Fibroblast of lung (primary cell): ENCODE measurements around the gene JARID2. TPM values are rescaled to one million over a fixed set of nuclear protein-coding genes. Genes with fewer than 3 reads are reported as not detected.

Experiments
- DNase-seq, 2 donors: peaks; one replicate each; pipeline versions ENCODE4 v3.0.0 to v3.0.0-alpha.2; 2010; ENCODE audit warnings: low read depth in 2 of 2
- H2AFZ ChIP-seq: 2 replicates; pipeline ENCODE4 v1.5.1; 2012; ENCODE audit warnings: low read length, control low read depth, inconsistent platforms
- H3K27ac ChIP-seq: 2 replicates; pipeline ENCODE4 v1.5.1; 2011; ENCODE audit warnings: low read length, control low read depth; ENCODE audit not compliant: insufficient read depth
- H3K27me3 ChIP-seq: 2 replicates; pipeline ENCODE4 v1.5.1; 2011; ENCODE audit warnings: mild to moderate bottlenecking, low read length; ENCODE audit not compliant: control insufficient read depth, insufficient read depth
- H3K36me3 ChIP-seq: 2 replicates; pipeline ENCODE4 v1.5.1; 2011; ENCODE audit warnings: low read length; ENCODE audit not compliant: control insufficient read depth, insufficient read depth
- H3K4me1 ChIP-seq: 2 replicates; pipeline ENCODE4 v1.5.1; 2011; ENCODE audit warnings: low read length; ENCODE audit not compliant: control insufficient read depth, insufficient read depth; ENCODE audit errors: extremely low read depth
- H3K4me2 ChIP-seq: 2 replicates; pipeline ENCODE4 v1.5.1; 2011; ENCODE audit warnings: low read length, control low read depth; ENCODE audit not compliant: insufficient read depth; ENCODE audit errors: extremely low read depth
- H3K4me3 ChIP-seq, 4 experiments: fragments of 200-600 bp in 1 of 4; sonication (generic) in 1 of 4; replicated peaks in 1 of 4; 2 replicates each; pipeline ENCODE4 v1.5.1; 2011 to 2016; ENCODE audit warnings: low read length in 4 of 4, low read depth in 3 of 4, mild to moderate bottlenecking in 3 of 4, control low read depth in 2 of 4, inconsistent platforms in 1 of 4, mixed read lengths in 1 of 4; ENCODE audit not compliant: insufficient read depth in 1 of 4; ENCODE audit errors: control extremely low read depth in 1 of 4
- H3K79me2 ChIP-seq: 2 replicates; pipeline ENCODE4 v1.5.1; 2012; ENCODE audit warnings: mild to moderate bottlenecking, low read length, inconsistent platforms; ENCODE audit not compliant: control insufficient read depth, insufficient read depth
- H3K9ac ChIP-seq: 2 replicates; pipeline ENCODE4 v1.5.1; 2011; ENCODE audit warnings: mild to moderate bottlenecking, low read length, control low read depth; ENCODE audit not compliant: insufficient read depth
- H3K9me3 ChIP-seq: 2 replicates; pipeline ENCODE4 v1.5.1; 2012; ENCODE audit warnings: low read depth, low read length; ENCODE audit not compliant: control insufficient read depth, insufficient read depth
- H4K20me1 ChIP-seq: 2 replicates; pipeline ENCODE4 v1.5.1; 2011; ENCODE audit warnings: low read length; ENCODE audit not compliant: control insufficient read depth, insufficient read depth; ENCODE audit errors: extremely low read depth
- CTCF ChIP-seq, 2 donors: IDR thresholded peaks in 1 of 2; conservative IDR thresholded peaks in 1 of 2; 1 replicate in 1 of 2; 2 replicates in 1 of 2; pipeline ENCODE4 v1.5.1; 2011 to 2012; ENCODE audit warnings: low read length in 2 of 2, control low read depth in 1 of 2, inconsistent platforms in 1 of 2, low read depth in 1 of 2, mild to moderate bottlenecking in 1 of 2
- EZH2 ChIP-seq: IDR thresholded peaks from 2 replicates; pipeline ENCODE4 v1.5.1; 2012; ENCODE audit warnings: low read length, control low read depth, mild to moderate bottlenecking; ENCODE audit errors: missing control alignments
- polyA plus RNA-seq, 2 donors: library from polyadenylated mRNA; depleted of rRNA in 1 of 2; stranded (reverse) in 1 of 2; unstranded in 1 of 2; fragments of >200 nt; gene quantifications; 2 replicates each; pipeline ENCODE4 v1.2.1, GENCODE V29; 2011 to 2012; ENCODE audit warnings: missing spikeins in 1 of 2
- total RNA-seq: library from RNA; depleted of rRNA; stranded (reverse); fragments of >200 nt; gene quantifications from 2 replicates; pipeline ENCODE4 v1.2.1, GENCODE V29; 2014

Gene JARID2
- total and polyA plus RNA-seq, 2 donors (not counting 1 experiment from before 2014, with no cell fraction given), result 5.0 to 8.2 TPM

- Histone ChIP-seq H2AFZ (no peak overlapping the region), H3K4me3 (no peak overlapping the region), H3K27ac (no peak overlapping the region), H3K36me3 (no peaks in the 10 kb centered on the region), H3K79me2 (no peaks in the 10 kb centered on the region), H3K4me1 (no peaks in the 10 kb centered on the region), H3K9ac (no peak overlapping the region), H3K4me2 (no peak overlapping the region), H4K20me1 (no peaks in the 10 kb centered on the region), H3K27me3 (no peaks in the 10 kb centered on the region), H3K9me3 (no peaks in the 10 kb centered on the region)
- TF ChIP-seq CTCF (conservative IDR thresholded peaks at IDR 0.05 in 1 of 2, IDR thresholded peaks at IDR 0.05 in 1 of 2; ENCODE audit: low read depth in 1 of 2, low read length in 2 of 2), result no peak
- no peak for TF ChIP-seq EZH2
- DNase-seq, result no peak
Observed at GRCh38 chr6:15408758-15409157, 162.9 kb downstream of the JARID2 start.

- Histone ChIP-seq H3K9me3 (no peaks in the 10 kb centered on the region), H3K4me3 (no peak overlapping the region), H3K27ac (no peak overlapping the region), H3K9ac (no peak overlapping the region), H3K27me3 (no peaks in the 10 kb centered on the region), H3K4me1 (no peaks in the 10 kb centered on the region), H3K4me2 (no peak overlapping the region), H3K36me3 (no peaks in the 10 kb centered on the region), H2AFZ (no peak overlapping the region), H3K79me2 (no peaks in the 10 kb centered on the region), H4K20me1 (no peaks in the 10 kb centered on the region)
- TF ChIP-seq CTCF (conservative IDR thresholded peaks at IDR 0.05 in 1 of 2, IDR thresholded peaks at IDR 0.05 in 1 of 2; ENCODE audit: low read depth in 1 of 2, low read length in 2 of 2), result no peak
- no peak for DNase-seq
Observed at GRCh38 chr6:15409301-15410125, 163.6 kb downstream of the JARID2 start.

GRCh38 chr6:15410126-15410391 lies 164.2 kb downstream of the JARID2 start:
- Histone ChIP-seq H4K20me1 (no peaks in the 10 kb centered on the region), H2AFZ (no peak overlapping the region), H3K27me3 (no peaks in the 10 kb centered on the region), H3K79me2 (no peaks in the 10 kb centered on the region), H3K4me1 (no peaks in the 10 kb centered on the region), H3K9ac (no peak overlapping the region), H3K9me3 (no peaks in the 10 kb centered on the region), H3K27ac (no peak overlapping the region), H3K36me3 (no peaks in the 10 kb centered on the region), H3K4me2 (no peak overlapping the region), H3K4me3 (no peak overlapping the region)
- TF ChIP-seq CTCF (conservative IDR thresholded peaks at IDR 0.05 in 1 of 2, IDR thresholded peaks at IDR 0.05 in 1 of 2; ENCODE audit: low read depth in 1 of 2, low read length in 2 of 2) (no peak), EZH2 (no peak)
- no peak for DNase-seq
